ENCODE measurements around the gene STEEP1.

DNA sequence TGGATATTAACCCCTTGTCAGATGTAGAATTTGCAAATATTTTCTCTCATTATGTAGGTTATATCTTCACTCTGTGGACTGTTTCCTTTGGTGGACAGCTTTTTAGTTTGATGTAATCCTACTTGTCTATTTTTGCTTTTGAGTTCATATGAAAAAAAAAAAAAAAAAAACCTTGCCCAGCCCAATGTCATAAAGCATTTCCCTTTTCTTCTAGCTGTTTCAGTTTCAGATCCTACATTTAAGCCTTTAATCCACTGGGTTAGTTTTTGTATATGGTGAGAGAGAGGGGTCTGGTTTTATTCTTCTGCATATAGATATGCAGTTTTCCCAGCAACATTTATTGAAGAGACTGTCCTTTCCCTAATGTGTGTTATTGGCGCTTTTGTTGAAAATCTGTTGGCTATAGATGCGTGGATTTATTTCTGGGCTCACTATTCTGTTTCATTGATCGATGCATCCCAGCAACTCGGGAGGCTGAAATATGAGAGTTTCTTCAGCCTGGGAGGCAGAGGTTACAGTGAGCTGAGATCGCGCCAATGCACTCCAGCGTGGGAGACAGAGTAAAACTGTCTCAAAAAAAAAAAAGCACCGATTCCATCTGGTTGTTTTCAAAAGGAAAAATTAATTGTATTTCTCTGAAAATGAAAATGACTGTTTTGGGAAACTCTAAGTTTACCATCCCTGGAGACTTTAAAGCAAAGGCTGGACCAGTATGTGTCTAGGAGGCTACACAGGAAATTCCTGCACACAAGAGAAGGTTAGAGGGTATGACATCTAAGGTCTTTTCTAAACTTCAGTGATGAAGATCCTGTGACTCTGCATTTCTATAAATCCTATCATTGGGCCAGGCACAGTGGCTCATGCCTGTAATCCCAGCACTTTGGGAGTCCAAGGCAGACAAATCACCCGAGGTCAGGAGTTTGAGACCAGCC is 35.6 kb downstream of the STEEP1 start:
- TF ChIP-seq, protein P1, sequence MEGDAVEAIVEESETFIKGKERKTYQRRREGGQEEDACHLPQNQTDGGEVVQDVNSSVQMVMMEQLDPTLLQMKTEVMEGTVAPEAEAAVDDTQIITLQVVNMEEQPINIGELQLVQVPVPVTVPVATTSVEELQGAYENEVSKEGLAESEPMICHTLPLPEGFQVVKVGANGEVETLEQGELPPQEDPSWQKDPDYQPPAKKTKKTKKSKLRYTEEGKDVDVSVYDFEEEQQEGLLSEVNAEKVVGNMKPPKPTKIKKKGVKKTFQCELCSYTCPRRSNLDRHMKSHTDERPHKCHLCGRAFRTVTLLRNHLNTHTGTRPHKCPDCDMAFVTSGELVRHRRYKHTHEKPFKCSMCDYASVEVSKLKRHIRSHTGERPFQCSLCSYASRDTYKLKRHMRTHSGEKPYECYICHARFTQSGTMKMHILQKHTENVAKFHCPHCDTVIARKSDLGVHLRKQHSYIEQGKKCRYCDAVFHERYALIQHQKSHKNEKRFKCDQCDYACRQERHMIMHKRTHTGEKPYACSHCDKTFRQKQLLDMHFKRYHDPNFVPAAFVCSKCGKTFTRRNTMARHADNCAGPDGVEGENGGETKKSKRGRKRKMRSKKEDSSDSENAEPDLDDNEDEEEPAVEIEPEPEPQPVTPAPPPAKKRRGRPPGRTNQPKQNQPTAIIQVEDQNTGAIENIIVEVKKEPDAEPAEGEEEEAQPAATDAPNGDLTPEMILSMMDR (IDR thresholded peaks at IDR 0.05) = no peak
- TF ChIP-seq EP300 (IDR thresholded peaks at IDR 0.05) (no peak), POLR2A (IDR thresholded peaks at IDR 0.05) (no peak), POLR2AphosphoS5 (IDR thresholded peaks at IDR 0.05) (no peak)
